AG04449 (cell line): ENCODE results near the gene SULF2.

Source experiments
- CTCF ChIA-PET: fragments of 350-600 bp; formaldehyde crosslinking; extraction: SDS; loops from one replicate; lab custom pipeline; 2021; ENCODE audit warnings: antibody characterized with exemption; lab: Yijun Ruan, JAX
- POLR2A ChIA-PET: fragments of 400-600, 350-600 bp; formaldehyde crosslinking; extraction: SDS; loops from one replicate; lab custom pipeline; 2020; ENCODE audit warnings: antibody characterized with exemption, inconsistent platforms; lab: Yijun Ruan, JAX
- DNase-seq: peaks from one replicate; pipeline ENCODE4 v3.0.0-alpha.2; 2010; ENCODE audit warnings: low read depth, low spot score
- H3K4me3 ChIP-seq: 2 replicates; pipeline ENCODE4 v1.5.1; 2011; ENCODE audit warnings: low read depth, mild to moderate bottlenecking, control low read depth, low read length
- TF ChIP-seq, protein P1 (sequence below): IDR thresholded peaks from one replicate; pipeline ENCODE4 v1.5.1; 2011; ENCODE audit warnings: mild to moderate bottlenecking, moderate library complexity, low read length, control low read depth, inconsistent platforms; ENCODE audit not compliant: insufficient read depth; ENCODE audit errors: missing control alignments

The SULF2 gene

DNA sequence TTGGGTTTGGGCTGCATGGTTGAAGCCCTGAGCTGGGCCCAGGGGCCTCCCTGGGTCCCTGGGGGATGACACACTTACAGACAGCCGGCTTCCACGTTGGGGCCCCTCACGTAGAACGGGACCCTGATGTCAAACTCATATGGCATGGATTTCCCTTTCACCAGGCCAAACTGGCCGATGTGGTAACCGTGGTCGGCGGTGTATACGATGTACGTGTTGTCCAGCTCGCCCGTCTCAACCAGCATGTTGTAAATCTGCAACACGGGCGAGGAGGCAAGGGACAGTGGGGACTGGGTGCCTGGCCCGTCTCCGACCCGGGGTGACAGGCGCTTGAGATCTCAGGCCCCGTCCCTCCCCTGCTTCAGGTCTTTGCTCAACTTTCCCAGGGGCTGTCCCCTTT, 102.4 kb downstream of the SULF2 start:
- ChIA-PET CTCF (interaction anchor here (0.8 to 10.5 kb wide), 4 partner anchors 43 to 938 kb away, joined by 3 to 235 read pairs (median 4); no protein-coding TSS in a partner anchor), POLR2A (no interaction called here)
- no peak overlapping the region for H3K4me3 ChIP-seq
- TF ChIP-seq, protein P1, sequence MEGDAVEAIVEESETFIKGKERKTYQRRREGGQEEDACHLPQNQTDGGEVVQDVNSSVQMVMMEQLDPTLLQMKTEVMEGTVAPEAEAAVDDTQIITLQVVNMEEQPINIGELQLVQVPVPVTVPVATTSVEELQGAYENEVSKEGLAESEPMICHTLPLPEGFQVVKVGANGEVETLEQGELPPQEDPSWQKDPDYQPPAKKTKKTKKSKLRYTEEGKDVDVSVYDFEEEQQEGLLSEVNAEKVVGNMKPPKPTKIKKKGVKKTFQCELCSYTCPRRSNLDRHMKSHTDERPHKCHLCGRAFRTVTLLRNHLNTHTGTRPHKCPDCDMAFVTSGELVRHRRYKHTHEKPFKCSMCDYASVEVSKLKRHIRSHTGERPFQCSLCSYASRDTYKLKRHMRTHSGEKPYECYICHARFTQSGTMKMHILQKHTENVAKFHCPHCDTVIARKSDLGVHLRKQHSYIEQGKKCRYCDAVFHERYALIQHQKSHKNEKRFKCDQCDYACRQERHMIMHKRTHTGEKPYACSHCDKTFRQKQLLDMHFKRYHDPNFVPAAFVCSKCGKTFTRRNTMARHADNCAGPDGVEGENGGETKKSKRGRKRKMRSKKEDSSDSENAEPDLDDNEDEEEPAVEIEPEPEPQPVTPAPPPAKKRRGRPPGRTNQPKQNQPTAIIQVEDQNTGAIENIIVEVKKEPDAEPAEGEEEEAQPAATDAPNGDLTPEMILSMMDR: no peak
- DNase-seq: no peak

DNA sequence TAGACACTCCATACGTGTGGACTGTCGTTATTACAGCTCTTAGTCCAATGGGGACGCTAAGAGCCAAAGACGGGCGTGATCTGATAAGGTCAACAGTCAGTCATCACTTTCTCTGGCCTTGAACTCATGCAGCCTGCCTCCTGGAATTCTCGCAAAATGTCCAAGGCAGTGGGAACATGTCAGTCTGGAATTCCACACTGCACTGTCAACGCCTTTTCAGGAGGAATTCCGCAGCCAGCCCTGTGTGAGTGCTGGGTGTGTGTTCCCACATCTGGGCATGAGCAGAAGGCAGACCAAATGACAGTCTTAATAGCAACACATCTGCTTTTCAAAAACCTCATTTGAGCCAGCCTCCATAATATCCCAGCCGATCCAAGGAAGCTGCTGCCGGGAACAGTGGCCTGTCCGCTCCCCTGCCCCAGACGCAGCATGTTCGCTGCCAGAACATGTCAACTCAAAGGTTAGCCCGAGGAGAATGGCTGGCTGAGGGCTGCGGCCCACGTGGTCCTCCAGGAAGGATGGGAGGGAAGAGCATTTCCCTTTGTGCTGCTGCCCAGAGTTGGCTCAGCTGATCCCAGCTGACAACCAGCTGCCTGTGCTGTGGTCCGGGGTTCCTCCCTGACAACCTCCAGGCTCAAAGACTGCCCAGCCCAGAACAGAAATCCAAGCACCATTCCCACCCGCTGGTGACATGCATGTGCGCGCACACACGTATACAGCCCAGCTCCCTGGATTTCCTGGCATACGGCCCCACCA, 103.1 kb downstream of the SULF2 start:
- H3K4me3 ChIP-seq: no peak overlapping the region
- ChIA-PET CTCF (interaction anchor here (0.8 to 10.5 kb wide), 5 partner anchors 17 to 939 kb away, joined by 3 to 235 read pairs (median 4); no protein-coding TSS in a partner anchor), POLR2A (no interaction called here)
- TF ChIP-seq, protein P1: no peak
- no peak for DNase-seq

DNA sequence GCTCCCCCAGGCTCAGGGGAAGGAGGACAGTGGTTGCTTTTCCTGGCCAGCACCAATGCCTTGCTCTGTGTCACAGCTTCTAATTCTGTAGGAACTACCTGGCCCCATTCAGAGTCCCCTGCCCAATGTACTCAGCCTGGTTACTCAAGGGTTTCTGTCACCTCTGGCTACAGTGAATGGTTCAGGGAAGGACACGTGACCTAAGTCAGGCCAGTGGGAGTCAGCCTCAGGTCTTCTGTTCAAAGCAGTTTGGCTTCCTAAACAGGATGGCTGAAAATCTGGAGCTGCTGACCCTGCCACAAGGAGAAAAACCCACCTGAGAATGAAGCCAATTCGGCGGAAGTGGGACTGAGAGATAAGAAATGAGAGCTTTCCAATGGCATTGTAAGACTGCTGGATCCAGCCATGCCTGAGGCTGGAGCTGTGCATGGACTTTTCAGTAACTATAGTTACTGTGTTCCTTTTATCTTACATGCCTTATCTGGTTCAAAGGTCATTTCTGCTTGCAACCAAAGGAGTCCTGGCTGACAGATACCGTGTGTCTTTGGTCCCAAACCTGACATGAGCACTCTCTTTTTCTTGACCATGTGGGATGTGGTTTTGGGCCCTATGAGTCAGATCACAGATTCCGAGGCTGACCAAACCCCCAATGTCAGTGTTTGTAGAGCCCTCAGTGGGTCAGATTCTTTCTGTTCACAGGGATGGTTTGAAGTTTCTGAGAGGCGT, 104.3 kb downstream of the SULF2 start:
- POLR2A ChIA-PET: no interaction called here
- CTCF ChIA-PET: interaction anchor here (1.1 to 10.5 kb wide), 5 partner anchors 9 to 940 kb away, joined by 3 to 235 read pairs (median 50); no protein-coding TSS in a partner anchor
- TF ChIP-seq, protein P1: no peak
- H3K4me3 ChIP-seq: no peak overlapping the region
- no peak for DNase-seq

DNA sequence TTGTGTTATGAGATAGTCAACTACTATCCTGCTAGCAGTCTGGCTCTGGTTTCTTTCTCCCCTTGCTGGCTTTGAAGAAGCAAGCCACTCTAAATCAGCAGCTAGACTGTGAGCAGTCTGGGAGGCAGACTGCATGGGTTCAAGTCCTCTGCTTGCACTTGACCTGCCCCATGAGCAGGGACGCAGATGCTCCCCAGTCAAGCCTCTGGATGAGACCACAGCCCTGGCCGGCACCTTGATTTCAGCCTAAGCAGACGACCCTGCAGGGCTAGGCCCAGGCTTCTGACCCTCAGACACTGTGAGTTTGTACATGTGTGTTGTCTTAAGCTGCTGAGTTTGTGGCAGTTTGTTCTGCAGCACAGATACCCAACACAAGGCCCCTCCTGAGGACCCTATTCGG, 105.8 kb downstream of the SULF2 start:
- ChIA-PET CTCF (interaction anchor here (1.0 to 10.5 kb wide), 6 partner anchors 10 to 942 kb away, joined by 3 to 235 read pairs (median 26); no protein-coding TSS in a partner anchor), POLR2A (no interaction called here)
- TF ChIP-seq, protein P1: no peak
- no peak overlapping the region for H3K4me3 ChIP-seq
- no peak for DNase-seq

DNA sequence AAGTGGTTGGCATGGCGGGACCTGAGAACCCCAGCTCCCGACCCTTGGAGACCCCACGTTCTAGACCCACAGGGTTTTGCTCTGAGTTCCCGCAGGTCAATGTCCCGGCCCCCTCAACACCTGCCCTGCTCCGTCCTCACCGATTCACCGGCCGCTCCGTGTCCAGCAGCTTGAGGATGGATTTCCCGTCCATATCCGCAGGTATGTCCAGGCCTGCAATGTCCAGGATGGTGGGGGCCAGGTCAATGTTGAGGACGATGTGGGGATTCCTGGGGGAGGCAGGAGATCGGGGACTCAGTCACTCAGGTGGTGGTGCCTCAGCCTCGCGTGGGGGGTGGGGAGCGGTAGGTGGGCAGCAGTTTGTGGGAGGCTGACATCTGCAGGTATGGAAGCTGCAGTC, 106.7 kb downstream of the SULF2 start:
- ChIA-PET POLR2A (no interaction called here), CTCF (interaction anchor here (0.6 to 10.5 kb wide), 25 partner anchors 9 to 952 kb away, joined by 3 to 235 read pairs (median 4); no protein-coding TSS in a partner anchor)
- H3K4me3 ChIP-seq: no peak overlapping the region
- TF ChIP-seq, protein P1: no peak
- no peak for DNase-seq
